ENCODE data around the gene MBIP.

DNA sequence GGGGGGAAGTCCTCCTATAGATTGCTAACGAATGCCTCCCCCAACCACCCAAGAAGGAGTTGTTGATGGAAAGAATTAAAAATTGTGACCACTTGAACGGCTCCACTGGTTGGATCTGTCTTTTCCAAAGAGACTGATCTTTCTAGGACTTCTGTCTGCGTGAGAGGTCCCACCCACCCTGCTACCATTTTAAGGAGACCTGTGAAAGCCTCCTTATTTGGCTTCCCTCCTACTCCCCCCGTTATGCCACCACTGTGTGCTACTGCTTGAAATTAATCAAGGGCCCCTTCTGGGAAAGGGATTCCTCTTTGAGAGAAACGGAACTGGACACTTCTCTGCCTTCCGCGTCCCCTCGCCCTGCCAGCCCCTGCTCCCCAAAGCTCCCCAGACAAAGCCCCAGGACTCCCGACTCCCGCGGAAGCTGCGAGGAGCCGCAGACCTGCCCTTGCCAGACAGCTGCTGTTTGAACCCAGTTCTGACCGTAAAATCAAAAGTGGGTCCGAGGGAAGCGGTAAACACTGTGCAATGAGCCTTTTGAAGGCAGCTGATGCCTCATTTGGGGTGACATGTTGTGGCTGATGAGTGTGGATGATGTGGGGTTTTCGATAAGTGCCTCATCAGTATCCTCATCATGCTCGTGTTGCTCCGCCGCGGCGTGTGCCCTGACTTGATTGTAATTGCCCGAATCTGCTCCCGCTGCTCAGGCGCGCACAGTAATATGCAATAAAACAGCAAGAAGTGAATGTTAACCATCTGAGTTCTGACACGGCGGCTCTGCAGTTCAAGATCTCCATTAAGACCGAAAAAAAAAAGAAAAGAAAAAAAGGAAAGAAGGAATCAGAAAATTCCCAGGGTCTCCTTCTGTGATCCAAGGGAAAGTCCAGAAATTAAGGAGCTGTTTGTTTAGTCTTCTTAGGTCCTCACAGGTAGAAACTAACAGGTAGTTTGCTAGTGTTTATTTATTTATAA lies 48.2 kb downstream of the MBIP start:
- TF ChIP-seq GATA2 (IDR thresholded peaks at IDR 0.05; ENCODE audit: low read depth, low read length) (no peak), GATA3 (IDR thresholded peaks at IDR 0.05; ENCODE audit: low read depth, low read length) (no peak)

Data from SH-SY5Y (cell line).